NT2/D1 (cell line): ENCODE results near the gene NHERF2.
A peak's percentile ranks its signal among the peaks of the same experiment; 100 is the strongest.

ENCODE experiments used
- DNase-seq: peaks from one replicate; pipeline ENCODE4 v3.0.0-alpha.2; 2011; ENCODE audit warnings: low read depth, low spot score
- H3K27me3 ChIP-seq: 2 replicates; pipeline ENCODE4 v1.6.0; 2011; ENCODE audit warnings: mild to moderate bottlenecking; ENCODE audit not compliant: insufficient read length, insufficient read depth
- H3K36me3 ChIP-seq: 2 replicates; pipeline ENCODE4 v1.6.1; 2011; ENCODE audit warnings: mild to moderate bottlenecking, low read length, mixed read lengths; ENCODE audit not compliant: insufficient read depth, insufficient read length
- H3K4me1 ChIP-seq: 2 replicates; pipeline ENCODE4 v1.5.1; 2011; ENCODE audit not compliant: insufficient read depth, insufficient read length
- H3K4me3 ChIP-seq: 2 replicates; pipeline ENCODE4 v1.5.1; 2011; ENCODE audit warnings: low read depth; ENCODE audit not compliant: insufficient read length
- H3K9ac ChIP-seq: 2 replicates; pipeline ENCODE4 v1.6.0; 2011; ENCODE audit warnings: low read depth; ENCODE audit not compliant: insufficient read length
- H3K9me3 ChIP-seq: 2 replicates; pipeline ENCODE4 v1.5.1; 2011; ENCODE audit warnings: mild to moderate bottlenecking, low read length; ENCODE audit not compliant: insufficient read depth
- SUZ12 ChIP-seq: IDR thresholded peaks from 2 replicates; pipeline ENCODE4 v1.6.1; 2011; ENCODE audit not compliant: insufficient read length, insufficient read depth; ENCODE audit errors: extremely low read depth
- YY1 ChIP-seq: IDR thresholded peaks from 2 replicates; pipeline ENCODE4 v1.6.1; 2011; ENCODE audit not compliant: insufficient read length, insufficient read depth
- ZNF274 ChIP-seq: IDR thresholded peaks from 2 replicates; pipeline ENCODE4 v1.6.1; 2011; ENCODE audit warnings: mild to moderate bottlenecking, low read depth, low read length

The NHERF2 gene

DNA sequence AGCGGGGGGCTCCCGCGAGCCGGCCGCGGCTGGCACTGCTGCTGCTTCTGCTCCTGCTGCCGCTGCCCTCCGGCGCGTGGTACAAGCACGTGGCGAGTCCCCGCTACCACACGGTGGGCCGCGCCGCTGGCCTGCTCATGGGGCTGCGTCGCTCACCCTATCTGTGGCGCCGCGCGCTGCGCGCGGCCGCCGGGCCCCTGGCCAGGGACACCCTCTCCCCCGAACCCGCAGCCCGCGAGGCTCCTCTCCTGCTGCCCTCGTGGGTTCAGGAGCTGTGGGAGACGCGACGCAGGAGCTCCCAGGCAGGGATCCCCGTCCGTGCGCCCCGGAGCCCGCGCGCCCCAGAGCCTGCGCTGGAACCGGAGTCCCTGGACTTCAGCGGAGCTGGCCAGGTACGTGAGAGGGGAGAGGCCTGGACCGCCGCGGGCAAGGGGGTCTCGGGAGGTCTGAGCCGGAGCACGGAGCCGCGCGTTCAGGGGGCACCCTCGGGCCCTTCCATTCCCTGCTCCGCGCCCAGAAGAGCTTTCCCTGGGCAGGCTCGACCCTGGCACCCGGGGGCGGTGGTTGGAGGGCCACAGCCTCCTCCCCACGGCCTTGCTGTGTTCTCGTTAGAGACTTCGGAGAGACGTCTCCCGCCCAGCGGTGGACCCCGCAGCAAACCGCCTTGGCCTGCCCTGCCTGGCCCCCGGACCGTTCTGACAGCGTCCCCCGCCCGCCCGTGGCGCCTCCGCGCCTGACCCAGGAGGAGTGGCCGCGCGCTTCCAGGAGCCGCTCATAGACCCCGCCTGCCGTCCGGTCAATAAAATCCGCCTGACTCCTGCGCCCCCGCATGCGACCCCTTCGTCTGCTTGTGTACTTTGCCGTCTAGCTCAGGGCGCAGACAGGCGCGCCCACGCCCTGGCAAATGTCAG is 6.5 kb upstream of the NHERF2 start:
- Histone ChIP-seq H3K27me3 (peaks cover 29% of the 10 kb centered on the region), H3K9me3 (no peaks in the 10 kb centered on the region), H3K36me3 (no peaks in the 10 kb centered on the region), H3K9ac (peak overlapping the region; percentile 79), H3K4me3 (peak overlapping the region; percentile 56), H3K4me1 (peaks cover 18% of the 10 kb centered on the region)
- no peak for DNase-seq
- TF ChIP-seq YY1 (no peak), SUZ12 (no peak), ZNF274 (no peak)

DNA sequence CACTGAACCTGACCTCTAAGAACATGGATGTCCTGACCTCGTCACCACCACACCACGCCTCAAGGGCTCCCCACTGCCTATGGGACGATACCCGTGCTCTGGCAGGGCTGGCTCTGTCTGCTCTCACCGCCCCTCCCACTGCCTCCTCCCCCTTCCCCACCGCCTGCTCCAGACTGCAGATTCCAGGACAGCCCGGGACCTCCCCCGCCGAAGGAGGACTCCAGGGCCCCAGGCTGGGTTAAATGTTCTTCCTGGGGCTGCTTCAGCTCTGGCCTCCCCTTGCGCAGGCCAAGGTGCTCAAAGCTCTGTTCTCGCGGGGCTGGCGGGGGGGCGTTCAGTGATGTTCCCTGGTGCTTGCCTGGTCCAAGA is 4.0 kb upstream of the NHERF2 start:
- Histone ChIP-seq H3K9ac (peak overlapping the region; percentile 79), H3K36me3 (no peaks in the 10 kb centered on the region), H3K27me3 (peaks cover 47% of the 10 kb centered on the region), H3K4me1 (peaks cover 27% of the 10 kb centered on the region), H3K9me3 (no peaks in the 10 kb centered on the region), H3K4me3 (peak overlapping the region; percentile 30)
- peak; percentile 36 for DNase-seq
- TF ChIP-seq YY1 = no peak
- no peak for TF ChIP-seq ZNF274
- no peak for TF ChIP-seq SUZ12

DNA sequence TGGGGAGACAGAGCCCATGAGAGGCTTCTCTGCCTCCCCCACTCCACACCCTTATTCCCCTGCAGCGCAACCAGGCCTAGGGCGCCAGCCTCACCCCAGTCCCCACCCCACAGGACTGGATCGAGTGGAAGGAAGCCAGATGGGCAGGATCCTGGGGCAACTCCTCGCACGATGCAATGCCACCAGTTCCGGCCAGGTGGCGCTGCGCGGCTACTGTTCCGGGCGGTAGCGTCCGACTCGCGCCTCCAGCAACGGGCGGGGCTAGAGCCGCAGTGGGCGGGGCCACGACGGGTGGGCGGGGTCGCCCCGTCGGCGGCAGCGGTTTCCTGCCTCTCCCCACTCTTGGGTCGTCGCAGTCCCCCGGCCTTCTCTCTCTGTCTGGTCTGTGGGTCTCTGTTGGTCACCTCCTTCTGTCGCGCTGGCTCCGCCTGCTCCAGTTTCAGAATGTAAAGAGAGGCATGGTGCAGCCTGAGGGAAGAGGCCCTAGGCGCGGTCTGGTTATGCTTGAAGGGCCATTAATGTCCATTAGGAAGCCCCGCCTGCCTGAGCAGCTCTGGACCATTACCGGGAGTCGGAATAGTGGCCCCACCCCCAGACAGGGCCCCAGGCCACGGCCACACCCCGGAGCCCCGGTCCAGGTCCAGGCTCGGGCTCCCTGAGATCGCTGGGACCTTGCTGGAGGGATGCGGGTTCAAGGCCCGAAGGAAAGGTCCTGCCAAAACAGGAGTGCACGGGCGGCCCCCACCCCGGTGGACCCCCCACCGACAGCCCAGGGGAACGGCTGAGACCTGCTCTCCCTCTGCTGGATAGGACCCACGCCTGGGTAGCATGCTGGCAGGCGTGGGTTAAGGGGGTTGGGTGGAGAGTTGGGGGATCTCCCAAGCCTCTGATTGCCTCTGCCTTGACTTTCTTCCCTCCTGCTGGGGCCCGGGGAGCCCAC is 3.3 kb upstream of the NHERF2 start:
- Histone ChIP-seq H3K36me3 (no peaks in the 10 kb centered on the region), H3K27me3 (peaks cover 49% of the 10 kb centered on the region), H3K4me1 (peaks cover 31% of the 10 kb centered on the region), H3K4me3 (peak overlapping the region; percentile 30), H3K9me3 (no peaks in the 10 kb centered on the region), H3K9ac (peak overlapping the region; percentile 79)
- no peak for TF ChIP-seq ZNF274
- no peak for TF ChIP-seq SUZ12
- no peak for TF ChIP-seq YY1
- peak; percentile 78 for DNase-seq

DNA sequence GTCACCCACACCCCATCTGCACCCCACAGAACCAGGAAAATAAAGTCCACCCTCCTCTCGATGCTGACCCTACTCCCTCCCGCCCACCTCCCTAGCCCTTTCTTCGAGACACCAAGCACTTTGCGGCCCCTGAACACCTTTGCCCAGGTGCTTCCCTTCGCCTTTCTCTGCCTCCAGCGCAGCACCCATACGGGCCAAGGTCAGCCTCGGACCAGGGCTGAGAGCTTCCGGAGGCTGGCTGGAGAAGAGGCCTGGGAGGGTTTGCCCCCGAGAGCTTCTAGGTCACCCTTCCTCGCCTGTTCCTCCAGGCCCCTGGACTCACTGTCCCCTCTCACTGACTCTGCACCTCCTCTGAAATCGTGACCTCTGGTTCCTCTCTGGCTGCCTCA is 2.7 kb upstream of the NHERF2 start:
- H3K4me1 ChIP-seq = peaks cover 31% of the 10 kb centered on the region
- H3K4me3 ChIP-seq = peak overlapping the region; percentile 11
- peak overlapping the region; percentile 50 for H3K9ac ChIP-seq

DNA sequence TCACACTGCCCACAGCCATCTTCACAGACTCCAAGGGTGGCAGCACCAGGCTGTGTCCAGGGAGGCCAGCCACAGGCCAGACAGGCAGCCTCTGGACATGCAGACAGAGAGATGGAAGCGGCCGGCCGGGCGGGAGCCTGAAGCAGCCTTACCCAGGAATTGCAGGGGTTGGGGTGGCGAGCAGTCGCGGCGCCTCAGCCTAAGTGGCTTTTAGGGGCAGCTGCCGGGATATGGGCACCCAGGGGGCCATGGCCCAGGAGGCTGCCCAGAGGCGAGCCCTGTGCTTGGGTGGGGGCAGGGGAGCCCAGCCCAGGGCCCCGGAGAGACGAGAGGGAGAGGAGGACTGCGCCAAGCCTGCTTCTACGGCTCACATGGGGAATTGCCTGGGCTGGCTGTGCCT is 1.5 kb upstream of the NHERF2 start:
- no peaks in the 10 kb centered on the region for H3K9me3 ChIP-seq
- H3K4me3 ChIP-seq = no peak overlapping the region
- peak overlapping the region; percentile 50 for H3K9ac ChIP-seq
- DNase-seq = no peak
- H3K4me1 ChIP-seq = peaks cover 29% of the 10 kb centered on the region
- peaks cover 33% of the 10 kb centered on the region for H3K27me3 ChIP-seq
- H3K36me3 ChIP-seq = peaks cover 7% of the 10 kb centered on the region
- TF ChIP-seq ZNF274 = no peak
- TF ChIP-seq YY1 = no peak
- TF ChIP-seq SUZ12 = no peak

More for the DNA sequence above, 2.7 kb upstream of the NHERF2 start:
- H3K36me3 ChIP-seq = no peaks in the 10 kb centered on the region
- peaks cover 45% of the 10 kb centered on the region for H3K27me3 ChIP-seq
- no peak for DNase-seq
- TF ChIP-seq YY1 (no peak), SUZ12 (no peak), ZNF274 (no peak)
- no peaks in the 10 kb centered on the region for H3K9me3 ChIP-seq

DNA sequence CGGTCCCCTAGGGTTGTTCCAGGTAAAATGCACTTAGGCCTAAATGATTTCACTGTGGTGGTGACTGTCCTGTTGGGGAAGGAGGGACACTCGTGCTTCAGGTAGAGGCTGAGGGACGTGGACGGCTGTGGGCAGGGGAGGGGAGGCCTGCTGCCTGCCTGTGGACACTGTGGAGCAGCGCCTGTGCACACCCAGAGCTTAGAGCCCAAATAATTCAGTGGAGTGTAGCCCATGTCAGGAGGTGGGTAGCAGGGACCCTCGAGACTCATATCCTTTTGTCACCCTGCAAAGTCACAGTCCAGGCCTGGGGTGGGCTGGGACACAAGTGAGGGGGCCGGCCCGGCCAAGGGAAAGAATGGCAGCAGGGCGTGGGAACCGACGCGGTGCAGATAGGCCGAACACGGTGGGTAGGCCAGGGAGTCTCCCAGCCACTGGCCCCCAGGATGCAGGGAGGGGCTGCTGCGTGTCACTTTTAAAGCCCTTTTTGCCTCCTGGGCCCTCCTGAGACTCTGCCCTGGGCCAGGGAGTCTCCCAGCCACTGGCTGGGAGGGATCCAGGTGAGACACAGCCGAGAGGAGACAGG is 733 bp upstream of the NHERF2 start:
- Histone ChIP-seq H3K4me1 (peaks cover 33% of the 10 kb centered on the region), H3K36me3 (peaks cover 11% of the 10 kb centered on the region), H3K4me3 (peak overlapping the region; percentile 26), H3K9ac (peak overlapping the region; percentile 50), H3K27me3 (peaks cover 26% of the 10 kb centered on the region), H3K9me3 (no peaks in the 10 kb centered on the region)
- DNase-seq = no peak
- no peak for TF ChIP-seq SUZ12
- TF ChIP-seq YY1 = no peak
- TF ChIP-seq ZNF274 = no peak
